ENCODE data around the gene SERPINA6.
"Not testable (repeated sequence)": the region's sequence is repeated elsewhere in the genome, so short reads cannot be mapped to it uniquely, and the experiment has no call there.

SERPINA6 gene, protein sequence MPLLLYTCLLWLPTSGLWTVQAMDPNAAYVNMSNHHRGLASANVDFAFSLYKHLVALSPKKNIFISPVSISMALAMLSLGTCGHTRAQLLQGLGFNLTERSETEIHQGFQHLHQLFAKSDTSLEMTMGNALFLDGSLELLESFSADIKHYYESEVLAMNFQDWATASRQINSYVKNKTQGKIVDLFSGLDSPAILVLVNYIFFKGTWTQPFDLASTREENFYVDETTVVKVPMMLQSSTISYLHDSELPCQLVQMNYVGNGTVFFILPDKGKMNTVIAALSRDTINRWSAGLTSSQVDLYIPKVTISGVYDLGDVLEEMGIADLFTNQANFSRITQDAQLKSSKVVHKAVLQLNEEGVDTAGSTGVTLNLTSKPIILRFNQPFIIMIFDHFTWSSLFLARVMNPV

DNA sequence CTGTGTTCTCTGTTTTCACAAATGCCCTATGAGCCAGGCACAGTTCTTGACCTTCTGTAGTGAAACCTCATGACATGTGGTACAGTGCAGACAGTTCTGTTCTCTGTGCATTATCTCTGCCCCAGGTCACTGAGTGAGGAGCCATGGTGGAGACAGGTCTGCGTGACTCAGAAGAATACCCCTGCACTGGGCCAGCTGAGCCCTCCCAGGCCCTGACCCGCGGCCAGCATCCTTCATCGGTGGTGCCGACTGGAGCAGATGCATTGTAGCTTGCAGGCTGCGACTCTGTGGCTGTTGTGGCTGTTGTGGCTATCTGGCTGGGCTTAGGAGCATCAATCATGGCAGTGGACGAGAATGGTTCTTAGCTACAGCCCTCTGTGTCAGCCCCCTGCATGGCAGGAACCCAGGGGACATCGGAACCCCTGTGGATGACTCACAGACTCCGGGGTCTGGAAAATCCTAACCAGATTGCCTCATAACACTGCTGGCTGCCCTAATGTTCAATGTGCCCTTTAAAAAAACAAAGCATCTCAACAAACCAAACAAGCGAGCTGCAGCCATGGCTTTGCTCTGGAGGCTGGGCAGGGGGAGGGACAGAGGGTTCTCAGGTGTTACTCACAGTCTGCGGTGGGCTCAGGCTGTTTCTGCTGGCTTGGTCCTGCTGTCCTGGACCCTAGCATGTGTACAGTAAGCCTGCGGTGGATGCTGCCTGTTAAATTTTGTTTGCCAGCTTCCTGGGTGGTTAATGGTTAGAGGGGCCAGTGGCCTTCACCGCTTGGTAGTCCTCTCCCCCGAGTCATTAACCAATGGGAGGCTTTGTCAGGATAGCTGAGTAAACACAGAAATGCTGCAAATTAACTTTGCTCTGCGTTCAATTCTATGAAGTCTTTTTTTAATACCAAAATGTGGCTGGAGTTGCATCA lies at the start of gene SERPINA6:
Gene SERPINA6, minus strand, starts transcription at position 689 of the 923 bp plus-strand sequence. CDS start 8,688 bp downstream, outside the sequence.
- DNase-seq: no peak

DNA sequence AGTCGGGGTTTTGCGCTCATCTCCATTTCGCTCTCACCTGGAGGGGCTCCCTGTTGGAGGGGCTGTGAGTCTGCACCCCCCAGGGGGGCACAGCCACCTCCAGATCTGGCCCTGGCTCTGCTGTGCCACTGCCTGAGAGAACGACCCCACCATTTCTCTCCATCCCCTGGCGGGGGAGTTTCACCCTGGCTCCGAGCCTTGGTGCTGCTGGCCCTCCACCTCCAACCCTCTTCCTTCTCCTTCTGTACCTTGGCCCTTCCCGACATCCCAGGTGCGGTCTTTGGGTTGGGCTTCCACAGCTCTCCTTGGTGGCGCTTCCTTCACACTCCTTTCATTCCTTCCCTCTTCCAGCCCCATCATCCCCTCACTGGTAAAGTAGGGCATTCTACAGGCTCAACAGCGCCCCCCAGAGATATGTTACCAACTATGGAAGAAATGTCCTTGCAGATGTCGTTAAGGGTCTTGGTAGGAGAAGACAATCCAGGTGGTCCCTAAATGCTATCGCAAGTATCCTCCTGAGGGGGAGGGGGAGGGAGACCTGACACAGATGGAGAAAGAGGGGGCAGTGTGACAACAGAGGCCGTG lies 49.0 kb upstream of the SERPINA6 start:
- no peak for DNase-seq

DNA sequence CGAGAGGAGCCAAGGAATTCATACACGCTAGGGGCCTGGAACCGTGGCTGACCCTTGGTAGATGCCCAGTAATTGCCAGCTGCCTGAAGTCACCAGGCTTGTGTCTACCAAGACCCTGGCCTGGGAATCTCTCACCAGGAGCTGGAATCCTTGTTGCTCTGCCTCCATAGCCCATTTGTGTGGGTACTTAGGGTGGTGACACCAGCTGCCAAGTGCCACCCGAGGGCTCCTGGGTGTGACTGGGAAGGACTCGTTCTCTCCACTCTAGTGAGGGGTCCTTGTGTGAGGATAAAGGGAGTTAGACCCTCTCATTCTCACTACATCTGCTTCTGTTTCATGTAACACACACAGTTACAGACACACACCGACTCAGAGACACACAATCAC lies 47.4 kb upstream of the SERPINA6 start:
- no peak for DNase-seq

DNA sequence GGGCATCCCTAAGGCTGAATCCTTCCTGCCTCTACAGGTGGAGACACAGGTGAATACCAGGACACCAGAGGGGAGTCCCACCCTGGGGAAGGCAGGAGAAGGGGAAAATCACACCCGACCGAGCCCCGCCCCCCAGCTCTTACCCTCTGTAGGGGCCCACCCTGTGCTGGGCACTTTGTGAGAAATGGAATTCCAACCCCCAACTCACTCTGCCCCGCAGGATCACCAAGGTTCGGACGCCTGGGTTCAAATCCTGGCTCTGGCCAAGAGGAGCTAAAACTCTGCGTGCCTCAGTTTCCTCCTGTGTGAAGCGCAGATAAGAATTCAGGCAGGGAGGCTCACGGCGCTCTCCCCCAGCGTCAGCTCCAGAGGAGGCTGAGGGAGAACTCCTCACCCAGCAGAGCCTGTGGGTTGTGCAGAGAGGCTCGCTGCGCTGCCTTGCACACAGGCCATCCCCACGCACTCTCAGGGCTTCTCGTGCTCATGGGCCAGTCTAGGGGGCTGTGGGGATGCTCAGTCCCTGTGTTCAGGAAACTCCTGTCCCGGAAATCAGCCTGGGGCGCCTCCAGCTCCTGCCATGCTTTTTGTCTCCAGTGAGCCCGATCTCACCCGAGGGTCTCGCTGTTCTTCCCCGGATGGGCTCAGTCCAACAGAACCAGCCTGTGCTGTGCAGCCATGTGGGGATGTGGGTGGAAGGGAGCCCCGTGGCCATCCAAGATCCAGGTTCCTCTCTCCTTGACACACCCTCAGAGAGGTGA lies 46.8 kb upstream of the SERPINA6 start:
- not testable (repeated sequence) for DNase-seq

DNA sequence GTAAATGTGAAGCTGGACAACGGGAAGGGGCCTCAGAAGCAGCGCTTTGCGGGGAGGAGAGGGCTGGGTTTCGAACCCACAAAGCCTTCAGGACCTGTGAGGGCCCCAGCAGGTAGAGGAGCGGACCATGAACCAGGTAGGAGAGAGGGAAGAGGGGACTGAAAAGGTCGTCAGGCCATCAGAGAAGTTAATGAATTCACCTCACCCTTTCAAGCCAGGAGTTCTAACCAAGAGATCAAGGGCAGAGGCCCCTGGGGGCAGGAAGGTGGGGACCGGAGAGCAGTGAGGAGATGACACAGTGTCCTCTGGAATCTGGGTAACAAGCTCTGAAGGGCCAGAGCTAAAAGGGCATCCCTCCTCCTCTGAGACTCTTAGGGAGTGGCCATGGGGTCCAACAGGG lies 45.8 kb upstream of the SERPINA6 start:
- DNase-seq: no peak

DNA sequence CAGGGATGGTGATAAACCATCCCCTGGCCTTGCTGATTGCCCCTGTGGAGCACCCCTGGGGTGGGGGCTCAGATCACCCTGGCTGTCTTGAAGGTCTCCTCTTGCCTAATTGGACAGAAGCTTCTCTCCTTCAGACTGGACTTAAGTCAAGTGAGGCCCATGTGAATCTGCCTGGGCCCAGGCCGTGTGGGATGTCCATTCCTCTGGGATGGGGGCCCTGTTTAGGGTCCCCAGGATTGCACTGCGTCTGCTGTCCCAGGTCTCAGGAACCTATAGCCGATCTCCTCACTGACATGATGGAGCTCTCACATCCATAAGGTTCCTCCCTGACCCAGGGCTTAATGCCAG lies 45.1 kb upstream of the SERPINA6 start:
- no peak for DNase-seq

DNA sequence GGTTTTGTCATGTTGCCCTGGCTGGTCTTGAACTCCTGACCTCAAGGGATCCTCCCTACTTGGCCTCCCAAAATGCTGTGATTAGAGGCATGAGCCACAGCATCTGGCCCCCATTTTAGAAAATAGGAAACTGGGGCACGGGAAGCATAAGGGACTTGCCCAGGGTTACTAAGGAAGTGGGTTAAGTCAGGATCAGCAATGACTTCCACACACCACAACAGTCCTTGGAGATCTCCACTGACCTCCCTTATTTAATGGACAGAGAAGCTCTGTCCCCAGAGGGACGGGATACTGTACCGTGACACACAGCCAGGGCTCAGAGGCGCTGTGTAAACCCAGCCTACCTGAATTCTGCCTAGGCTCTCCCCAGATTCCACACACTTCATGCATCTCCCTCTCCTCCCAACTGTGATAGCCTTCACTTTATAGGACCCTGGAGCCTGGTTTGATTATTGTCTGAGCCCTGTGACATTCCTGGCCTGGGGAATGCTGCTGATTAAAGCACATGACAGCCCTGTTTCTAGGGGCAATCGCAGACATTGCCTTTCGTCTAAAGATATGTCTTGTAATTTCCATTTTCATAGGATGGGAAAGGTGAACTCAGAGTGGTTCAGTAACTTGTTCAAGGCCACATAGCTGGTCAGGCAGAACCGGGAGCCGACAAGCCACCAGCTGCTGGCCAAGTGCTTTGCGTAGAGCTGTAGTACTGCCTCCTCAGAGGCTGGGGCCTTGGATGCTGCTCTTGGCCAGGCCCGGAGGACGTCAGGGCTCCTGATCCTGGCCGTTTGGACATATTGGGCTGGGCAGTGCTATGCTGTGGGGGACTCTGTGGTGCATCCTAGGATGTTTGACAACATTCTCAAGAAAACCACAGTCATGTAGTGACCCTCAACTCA lies 44.5 kb upstream of the SERPINA6 start:
- no peak for DNase-seq

DNA sequence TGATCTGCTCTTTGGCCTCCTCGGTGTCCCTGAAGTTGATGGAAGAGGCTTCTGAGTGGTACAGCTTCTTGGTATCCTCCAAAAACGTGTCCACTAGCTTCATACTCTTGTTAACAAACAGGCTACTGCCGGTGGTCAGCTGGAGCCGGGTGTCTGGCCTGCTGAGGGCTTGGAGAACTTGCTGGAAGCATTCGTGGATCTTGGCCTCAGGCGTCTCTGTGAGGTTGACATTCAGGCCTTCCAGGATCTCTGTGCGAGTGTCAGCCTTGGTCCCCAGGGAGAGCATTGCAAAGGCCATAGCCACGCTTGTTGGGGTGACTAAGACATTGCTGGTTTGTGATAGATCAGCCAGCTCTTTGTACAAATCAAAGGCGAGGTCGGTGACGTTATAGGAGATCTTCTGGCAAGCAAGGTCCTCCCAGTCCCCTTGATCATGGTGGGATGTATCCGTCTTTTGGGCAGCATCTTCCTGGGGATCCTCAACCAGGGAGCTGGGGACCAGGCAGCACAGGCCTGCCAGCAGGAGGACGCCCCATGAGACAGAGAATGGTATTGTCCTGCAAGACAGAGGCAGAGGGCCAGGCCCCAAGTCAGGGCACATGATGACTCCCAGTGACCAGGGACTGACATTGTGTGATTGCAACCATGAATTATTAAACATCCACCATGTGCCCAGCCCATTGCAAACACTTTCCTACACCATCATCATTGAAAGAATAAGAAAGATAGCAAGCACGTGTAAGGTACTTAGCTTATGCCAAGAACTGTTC lies 43.2 kb upstream of the SERPINA6 start, which contains the start of gene SERPINA2:
Gene SERPINA2, minus strand, starts transcription at position 553 of the 770 bp plus-strand sequence.
- DNase-seq: no peak

DNA sequence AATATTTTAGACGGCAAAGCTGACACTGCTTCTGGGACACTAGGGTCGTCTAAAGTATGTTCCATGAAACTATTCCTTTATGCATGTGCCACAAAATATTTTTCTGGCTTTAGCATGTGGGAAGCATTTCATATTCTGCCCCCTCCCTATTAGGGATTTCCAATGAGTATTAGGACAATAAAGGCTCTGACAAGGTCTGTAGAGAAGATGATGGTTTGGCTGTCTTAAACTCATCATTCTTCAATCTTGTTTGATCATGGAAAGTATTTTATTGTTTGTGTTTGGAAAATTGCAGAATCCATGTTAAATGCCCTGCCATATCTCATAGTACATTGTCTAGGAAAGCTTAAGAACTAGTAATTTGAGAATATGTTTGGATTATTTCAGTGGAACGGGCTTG lies 42.5 kb upstream of the SERPINA6 start:
- no peak for DNase-seq

DNA sequence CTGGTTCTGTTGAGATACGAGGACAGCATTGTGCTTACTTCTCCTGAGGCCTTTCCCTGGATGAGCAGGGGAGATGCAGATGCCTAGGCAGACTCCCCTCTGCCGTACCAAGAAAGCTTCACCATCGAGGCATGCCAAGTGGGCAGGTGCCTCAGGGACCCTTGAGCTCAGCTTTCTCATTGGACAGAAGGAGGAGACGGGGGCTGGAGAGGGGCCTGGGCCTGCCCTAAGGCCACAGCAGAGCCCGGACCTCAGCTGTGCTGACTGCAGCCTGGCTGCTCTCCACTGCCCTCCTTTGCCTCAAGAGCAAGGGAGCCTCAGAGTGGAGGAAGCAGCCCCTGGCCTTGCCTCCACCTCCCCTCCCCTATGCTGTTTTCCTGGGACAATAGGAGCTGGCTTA lies 41.8 kb upstream of the SERPINA6 start:
- DNase-seq: no peak

DNA sequence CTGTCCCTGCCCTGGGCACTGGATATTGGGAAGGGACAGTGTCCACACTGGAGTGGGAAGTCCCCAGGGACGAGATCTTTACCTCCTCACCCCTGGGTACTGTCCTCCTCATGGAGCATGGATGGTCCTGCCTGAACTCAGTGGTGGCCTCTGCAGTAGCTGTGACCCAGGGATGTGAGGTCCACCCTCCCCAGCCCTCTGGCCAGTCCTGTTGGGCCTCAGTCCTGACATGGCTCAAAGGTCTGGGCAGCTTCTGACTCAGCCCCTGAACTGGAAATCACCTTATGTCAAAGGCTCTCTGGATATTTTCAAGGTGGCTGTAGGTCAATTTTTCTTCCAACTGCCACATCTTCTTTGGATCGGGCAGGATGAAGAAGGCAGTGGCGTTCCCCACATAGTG lies 40.9 kb upstream of the SERPINA6 start:
- no peak for DNase-seq

DNA sequence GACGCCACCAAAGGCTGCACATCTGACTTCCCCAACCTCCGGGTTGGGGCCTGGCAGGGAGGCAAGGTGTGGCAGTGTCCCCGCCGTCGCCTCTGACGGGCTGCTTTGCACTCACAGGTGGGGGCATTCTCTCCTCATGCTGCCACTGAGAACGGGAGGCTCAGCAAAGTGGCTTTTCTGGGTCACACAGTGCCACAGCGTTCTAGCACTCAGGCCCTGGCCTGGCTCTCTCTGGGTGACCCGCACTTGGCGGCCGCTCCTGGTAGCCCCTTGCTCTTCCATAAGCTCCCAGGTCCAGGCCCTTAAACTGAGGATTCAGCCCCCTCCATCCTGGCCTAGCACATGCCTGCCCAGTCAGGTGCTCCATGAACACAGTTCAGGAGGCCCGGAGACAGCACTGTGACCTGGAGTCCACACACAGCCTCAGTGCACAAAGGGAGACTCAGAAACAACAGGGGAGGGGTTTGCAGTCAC lies 40.1 kb upstream of the SERPINA6 start:
- DNase-seq: no peak

DNA sequence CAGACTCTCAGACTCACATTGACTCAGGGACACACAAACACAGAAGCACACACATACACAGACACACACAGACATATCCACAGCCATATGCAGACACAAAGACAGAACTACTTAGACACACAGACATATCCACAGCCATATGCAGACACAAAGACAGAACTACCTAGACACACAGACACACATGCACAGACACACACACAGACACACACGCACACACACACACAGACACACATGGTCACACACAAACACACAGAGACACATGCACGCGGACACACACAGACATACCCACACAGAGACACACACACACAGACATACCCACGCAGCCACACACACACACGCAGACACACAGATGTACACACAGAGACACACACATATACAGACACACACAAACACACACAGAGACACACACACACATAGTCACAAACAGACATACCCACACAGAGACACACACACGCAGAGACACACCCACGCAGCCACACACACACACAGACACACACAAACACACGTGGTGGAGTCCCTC lies 39.5 kb upstream of the SERPINA6 start:
- DNase-seq: no peak

DNA sequence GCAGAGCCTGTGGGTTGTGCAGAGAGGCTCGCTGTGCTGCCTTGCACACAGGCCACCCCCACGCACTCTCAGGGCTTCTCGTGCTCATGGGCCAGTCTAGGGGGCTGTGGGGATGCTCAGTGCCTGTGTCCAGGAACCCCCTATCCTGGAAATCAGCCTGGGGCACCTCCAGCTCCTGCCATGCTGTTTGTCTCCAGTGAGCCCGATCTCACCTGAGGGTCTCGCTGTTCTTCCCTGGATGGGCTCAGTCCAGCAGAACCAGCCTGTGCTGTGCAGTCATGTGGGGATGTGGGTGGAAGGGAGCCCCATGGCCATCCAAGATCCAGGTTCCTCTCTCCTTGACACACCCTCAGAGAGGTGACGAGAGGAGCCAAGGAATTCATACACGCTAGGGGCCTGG lies 38.5 kb upstream of the SERPINA6 start:
- DNase-seq: no peak

DNA sequence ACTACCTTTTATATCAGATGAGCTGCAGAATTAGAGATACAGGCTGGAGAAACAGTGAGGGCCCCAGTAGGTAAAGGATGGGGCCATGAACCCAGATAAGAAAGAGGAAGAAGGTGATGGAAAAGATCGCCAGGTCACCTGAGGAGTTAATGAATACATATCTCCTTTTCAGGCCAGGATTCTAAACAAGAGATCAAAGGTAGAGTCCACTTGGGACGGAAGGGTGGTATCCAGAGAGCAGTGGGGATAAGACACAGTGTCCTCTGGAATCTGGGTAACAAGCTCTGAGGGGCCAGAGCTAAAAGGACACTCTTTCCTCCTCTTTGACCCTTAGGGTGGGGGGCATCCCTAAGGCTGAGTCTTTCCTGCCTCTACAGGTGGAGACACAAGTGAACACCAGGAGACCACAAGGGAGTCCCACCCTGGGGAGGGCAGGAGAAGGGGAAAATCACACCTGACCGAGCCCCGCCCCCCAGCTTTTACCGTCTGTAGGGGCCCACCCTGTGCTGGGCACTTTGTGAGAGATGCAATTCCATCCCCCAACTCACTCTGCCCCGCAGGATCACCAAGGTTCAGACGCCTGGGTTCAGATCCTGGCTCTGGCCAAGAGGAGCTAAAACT lies 37.9 kb upstream of the SERPINA6 start:
- DNase-seq: no peak

DNA sequence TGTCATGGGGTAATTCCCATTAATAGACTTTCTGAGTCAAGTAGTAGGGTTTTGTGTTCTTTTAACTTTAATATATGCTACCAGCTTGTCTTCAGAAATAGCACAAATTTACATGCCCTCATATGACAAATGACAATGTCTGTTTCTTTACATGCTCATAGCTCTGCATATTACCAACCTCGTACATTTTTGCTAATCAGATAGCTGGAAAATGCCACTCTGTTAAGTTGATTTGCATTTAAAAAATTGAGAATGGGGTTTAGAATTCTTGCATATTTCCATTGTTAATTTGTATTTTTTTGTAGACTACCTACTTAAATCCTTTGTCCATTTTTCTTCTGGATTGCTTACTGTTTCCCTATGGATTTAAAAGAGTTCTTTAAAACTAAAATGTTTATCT lies 34.0 kb upstream of the SERPINA6 start:
- DNase-seq: no peak

DNA sequence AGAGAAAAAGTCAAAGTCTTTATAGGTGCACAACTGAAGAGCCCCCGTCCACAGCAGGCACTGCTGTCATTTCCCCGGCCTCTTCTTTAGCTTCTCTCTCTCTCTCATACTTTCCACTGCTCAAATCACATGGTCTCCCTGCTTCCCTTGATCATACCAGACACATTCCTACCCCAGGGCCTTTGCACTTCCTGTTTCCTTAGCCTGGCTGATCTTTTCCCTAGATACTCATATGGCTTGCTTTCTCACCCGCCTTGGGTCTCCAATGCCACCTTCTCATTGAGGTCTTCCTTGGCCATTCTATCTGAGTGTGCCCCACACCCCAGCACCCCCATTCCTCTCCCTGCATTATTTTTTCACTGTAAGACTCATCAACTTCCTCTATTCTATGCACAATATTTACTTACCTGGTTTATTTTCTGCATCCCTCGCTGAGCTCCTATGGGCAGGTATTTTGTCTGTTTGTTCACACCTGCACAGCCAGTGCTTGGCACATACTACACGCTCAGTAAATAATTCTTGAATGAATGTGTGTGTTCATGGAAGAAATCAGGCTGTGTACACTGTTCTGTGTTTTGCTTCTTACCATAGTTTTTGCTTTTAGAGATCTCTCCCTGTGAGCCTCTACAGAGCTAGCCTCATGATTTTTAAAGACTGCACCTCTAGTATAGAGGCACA lies 33.4 kb upstream of the SERPINA6 start:
- no peak for DNase-seq

DNA sequence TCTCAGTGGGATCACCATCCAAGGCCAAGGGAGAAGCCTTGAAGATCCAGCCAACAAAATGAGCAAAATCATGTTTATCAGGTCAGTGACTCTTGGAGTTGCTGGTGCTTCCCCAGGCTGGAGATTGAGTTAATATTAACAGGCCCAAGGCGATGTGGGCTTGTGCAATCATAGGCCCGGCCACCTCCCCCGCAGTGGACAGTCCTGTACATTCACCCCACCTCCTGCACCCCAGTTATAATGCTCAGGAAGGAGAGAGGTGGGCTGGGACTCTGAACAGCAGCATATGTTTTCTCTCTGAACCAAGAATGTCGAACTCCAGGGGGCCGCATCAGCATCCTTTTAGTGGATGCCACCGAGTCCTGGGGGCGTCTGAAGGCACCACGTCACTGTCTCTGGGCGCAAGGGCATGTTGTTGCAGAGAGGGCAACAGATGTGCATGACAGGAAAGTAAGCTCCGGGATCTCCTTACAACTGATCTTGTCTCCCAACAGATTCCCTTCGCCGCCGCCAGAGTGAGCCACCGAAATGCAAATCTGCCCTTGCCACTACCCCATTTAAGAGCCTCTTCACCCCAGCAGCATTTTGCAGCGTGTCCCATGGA lies 32.2 kb upstream of the SERPINA6 start:
- no peak for DNase-seq

DNA sequence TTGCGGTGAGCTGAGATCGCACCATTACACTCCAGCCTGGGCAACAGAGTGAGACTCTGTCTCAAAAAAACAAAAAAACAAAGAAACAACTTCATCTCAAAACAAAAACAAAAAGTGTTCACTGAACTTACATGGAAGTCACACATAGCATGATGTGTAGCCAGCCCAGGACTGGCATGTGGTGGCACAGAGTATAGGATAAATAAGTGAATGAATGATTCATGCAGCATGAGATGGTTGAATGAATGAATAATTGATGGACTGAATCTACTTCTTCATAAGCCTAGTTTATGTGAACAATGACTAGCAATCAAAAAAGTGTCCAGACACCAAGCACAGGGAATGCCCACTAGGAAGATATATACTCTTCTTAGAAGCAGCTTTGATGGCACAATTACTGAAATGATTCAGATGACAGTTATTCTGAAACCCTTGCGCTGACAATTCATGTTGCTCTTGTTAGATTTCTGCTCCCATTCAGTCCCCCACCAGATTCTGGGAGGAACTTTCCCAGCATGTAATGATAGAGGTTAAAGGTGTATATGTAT lies 31.6 kb upstream of the SERPINA6 start:
- DNase-seq: no peak
